Measurements from ENCODE around the gene RBSN.
"Not testable (repeated sequence)": the region's sequence is repeated elsewhere in the genome, so short reads cannot be mapped to it uniquely, and the experiment has no call there.

The RBSN gene

GRCh38 chr3:15098503-15099363 is at the start of gene RBSN:
Gene RBSN, minus strand, starts transcription at chr3:15099148. Its CDS starts 3,028 bp downstream, at chr3:15096120.
- DNase-seq (ENCODE audit: extremely low read depth in 1 of 2, low read depth in 1 of 2), result peak; percentile 94 to 95

- DNase-seq (ENCODE audit: extremely low read depth in 1 of 2, low read depth in 1 of 2), result no peak
Observed at GRCh38 chr3:15148614-15149013, 49.7 kb upstream of the RBSN start.

GRCh38 chr3:15136885-15137284 is 37.9 kb upstream of the RBSN start:
- not testable (repeated sequence) for DNase-seq (ENCODE audit: extremely low read depth in 1 of 2, low read depth in 1 of 2)

GRCh38 chr3:15134968-15135367 is 36.0 kb upstream of the RBSN start:
- not testable (repeated sequence) for DNase-seq (ENCODE audit: extremely low read depth in 1 of 2, low read depth in 1 of 2)

GRCh38 chr3:15128403-15128802 is 29.5 kb upstream of the RBSN start:
- not testable (repeated sequence) for DNase-seq (ENCODE audit: extremely low read depth in 1 of 2, low read depth in 1 of 2)

- DNase-seq (ENCODE audit: extremely low read depth in 1 of 2, low read depth in 1 of 2), result not testable (repeated sequence)
Observed at GRCh38 chr3:15126975-15127374, 28.0 kb upstream of the RBSN start.

GRCh38 chr3:15122398-15122797 is 23.4 kb upstream of the RBSN start:
- DNase-seq (ENCODE audit: extremely low read depth in 1 of 2, low read depth in 1 of 2), result no peak

- DNase-seq (ENCODE audit: extremely low read depth in 1 of 2, low read depth in 1 of 2), result no peak
Observed at GRCh38 chr3:15121936-15122335, 23.0 kb upstream of the RBSN start.

- DNase-seq (ENCODE audit: extremely low read depth in 1 of 2, low read depth in 1 of 2), result no peak
Observed at GRCh38 chr3:15120986-15121385, 22.0 kb upstream of the RBSN start.

GRCh38 chr3:15117011-15117410 is 18.1 kb upstream of the RBSN start:
- DNase-seq (ENCODE audit: extremely low read depth in 1 of 2, low read depth in 1 of 2), result no peak

GRCh38 chr3:15116032-15116669 is 17.2 kb upstream of the RBSN start:
- DNase-seq (ENCODE audit: extremely low read depth in 1 of 2, low read depth in 1 of 2), result no peak

GRCh38 chr3:15114466-15115358 is 15.8 kb upstream of the RBSN start:
- no peak for DNase-seq (ENCODE audit: extremely low read depth in 1 of 2, low read depth in 1 of 2)

- DNase-seq (ENCODE audit: extremely low read depth in 1 of 2, low read depth in 1 of 2), result no peak
Observed at GRCh38 chr3:15113884-15114283, 14.9 kb upstream of the RBSN start.

GRCh38 chr3:15113471-15113870 is 14.5 kb upstream of the RBSN start:
- DNase-seq (ENCODE audit: extremely low read depth in 1 of 2, low read depth in 1 of 2), result no peak

- DNase-seq (ENCODE audit: extremely low read depth in 1 of 2, low read depth in 1 of 2), result no peak
Observed at GRCh38 chr3:15112011-15112410, 13.1 kb upstream of the RBSN start.

- DNase-seq (ENCODE audit: extremely low read depth in 1 of 2, low read depth in 1 of 2), result no peak
Observed at GRCh38 chr3:15110206-15110605, 11.3 kb upstream of the RBSN start.

GRCh38 chr3:15108869-15109268 is 9.9 kb upstream of the RBSN start:
- no peak for DNase-seq (ENCODE audit: extremely low read depth in 1 of 2, low read depth in 1 of 2)

- DNase-seq (ENCODE audit: extremely low read depth in 1 of 2, low read depth in 1 of 2), result peak; percentile 49 to 51
Observed at GRCh38 chr3:15108082-15108545, 9.2 kb upstream of the RBSN start.

GRCh38 chr3:15107075-15107947 is 8.4 kb upstream of the RBSN start:
- no peak for DNase-seq (ENCODE audit: extremely low read depth in 1 of 2, low read depth in 1 of 2)

GRCh38 chr3:15102836-15103235 is 3.9 kb upstream of the RBSN start:
- DNase-seq (ENCODE audit: extremely low read depth in 1 of 2, low read depth in 1 of 2), result no peak

All from stimulated activated CD8-positive, alpha-beta memory T cell treated with anti-CD3 and anti-CD28 coated beads, Interleukin-7, amount 100 ng/mL, for 48 hours (primary cell).